Smooth muscle cell (in vitro differentiated cells): Measurements from ENCODE around the gene GLRX. TPM values are rescaled to one million over a fixed set of nuclear protein-coding genes. Genes with fewer than 3 reads are reported as not detected.

ENCODE experiments used
- DNase-seq: peaks from one replicate; lab custom pipeline; 2025; ENCODE audit not compliant: unreplicated experiment; lab: John Stamatoyannopoulos, UW
- H2AFZ ChIP-seq: fragments of 200-600 bp; sonication (generic); 2 replicates; pipeline ENCODE4 v1.6.0; 2016; ENCODE audit warnings: antibody characterized with exemption, low read depth, mild to moderate bottlenecking
- H3F3A ChIP-seq: fragments of 200-600 bp; sonication (generic); 2 replicates; pipeline ENCODE4 v1.6.0; 2017; ENCODE audit warnings: antibody characterized with exemption, low read depth
- H3K27ac ChIP-seq: fragments of 200-600 bp; sonication (generic); 2 replicates; pipeline ENCODE4 v1.5.1; 2016; ENCODE audit warnings: low read depth, mild to moderate bottlenecking
- H3K27me3 ChIP-seq: fragments of 200-600 bp; sonication (generic); 2 replicates; pipeline ENCODE4 v1.6.1; 2016; ENCODE audit warnings: low read depth, mild to moderate bottlenecking
- H3K36me3 ChIP-seq: fragments of 200-600 bp; sonication (generic); 2 replicates; pipeline ENCODE4 v1.5.1; 2016; ENCODE audit warnings: low read depth
- H3K4me1 ChIP-seq: fragments of 200-600 bp; sonication (generic); 2 replicates; pipeline ENCODE4 v1.5.1; 2016; ENCODE audit warnings: low read depth
- H3K4me2 ChIP-seq: fragments of 200-600 bp; sonication (generic); 2 replicates; pipeline ENCODE4 v1.6.0; 2016; ENCODE audit warnings: mild to moderate bottlenecking
- H3K4me3 ChIP-seq: fragments of 200-600 bp; sonication (generic); 2 replicates; pipeline ENCODE4 v1.5.1; 2016; ENCODE audit warnings: mild to moderate bottlenecking
- H3K79me2 ChIP-seq: fragments of 200-600 bp; sonication (generic); 2 replicates; pipeline ENCODE4 v1.6.0; 2016; ENCODE audit warnings: low read depth, mild to moderate bottlenecking
- H3K9ac ChIP-seq: fragments of 200-600 bp; sonication (generic); 2 replicates; pipeline ENCODE4 v1.6.0; 2016; ENCODE audit warnings: low read depth
- H3K9me3 ChIP-seq: fragments of 200-600 bp; sonication (generic); replicated peaks from 2 replicates; pipeline ENCODE4 v1.5.1; 2016; ENCODE audit warnings: low read depth
- H4K20me1 ChIP-seq: fragments of 200-600 bp; sonication (generic); 2 replicates; pipeline ENCODE4 v1.6.0; 2016; ENCODE audit warnings: low read depth
- CTCF ChIP-seq: fragments of 200-600 bp; sonication (generic); IDR thresholded peaks from 2 replicates; pipeline ENCODE4 v1.5.1; 2017; ENCODE audit warnings: borderline replicate concordance, mild to moderate bottlenecking, antibody characterized with exemption; ENCODE audit not compliant: insufficient read depth, poor library complexity, severe bottlenecking
- WGBS: methylation state at CpG from one replicate; pipeline ENCODE4 v1.1.7; 2016; ENCODE audit warnings: low lambda C conversion rate; 5-methylcytosine and 5-hydroxymethylcytosine counted together
- polyA plus RNA-seq: library from polyadenylated mRNA; unstranded; fragments of >200 nt; fragmentation: Nextera tagmentation; extraction: Ambion mirVana; gene quantifications from 2 replicates; pipeline ENCODE4 v1.2.1, GENCODE V29; 2016
- total RNA-seq: library from RNA; depleted of rRNA; stranded (reverse); fragments of >200 nt; gene quantifications from 2 replicates; pipeline ENCODE4 v1.2.3, GENCODE V29; 2014

The GLRX gene
- total and polyA plus RNA-seq, 2 experiments from 2014 or later: 50.8 to 95.7 TPM

GRCh38 chr5:95806687-95807086 lies 15.8 kb downstream of the GLRX start:
- H3F3A ChIP-seq: peaks cover 19% of the 10 kb centered on the region
- no peak overlapping the region for H3K27ac ChIP-seq
- no peaks in the 10 kb centered on the region for H3K27me3 ChIP-seq
- no peak overlapping the region for H2AFZ ChIP-seq
- no peak overlapping the region for H3K9ac ChIP-seq
- no peaks in the 10 kb centered on the region for H3K79me2 ChIP-seq
- no peaks in the 10 kb centered on the region for H4K20me1 ChIP-seq
- 94% methylated on average over 7 of the region's 7 CpGs for WGBS
- TF ChIP-seq CTCF: no peak
- H3K9me3 ChIP-seq: no peaks in the 10 kb centered on the region
- H3K4me2 ChIP-seq: no peak overlapping the region
- peaks cover 14% of the 10 kb centered on the region for H3K4me1 ChIP-seq
- DNase-seq: no peak
- H3K36me3 ChIP-seq: no peaks in the 10 kb centered on the region
- H3K4me3 ChIP-seq: no peak overlapping the region

- Histone ChIP-seq H2AFZ (no peak overlapping the region), H3K4me1 (no peaks in the 10 kb centered on the region), H3K4me2 (no peak overlapping the region), H3K9ac (no peak overlapping the region), H3K36me3 (no peaks in the 10 kb centered on the region), H3K9me3 (no peaks in the 10 kb centered on the region), H3K27ac (no peak overlapping the region), H3F3A (peaks cover 9% of the 10 kb centered on the region), H4K20me1 (no peaks in the 10 kb centered on the region), H3K79me2 (no peaks in the 10 kb centered on the region), H3K27me3 (no peaks in the 10 kb centered on the region), H3K4me3 (no peak overlapping the region)
- WGBS: 82% methylated on average over 6 of the region's 6 CpGs
- no peak for DNase-seq
- TF ChIP-seq CTCF: no peak
These were observed 17.6 kb downstream of the GLRX start for GRCh38 chr5:95804736-95805539.

GRCh38 chr5:95803271-95804148 lies 19.0 kb downstream of the GLRX start:
- Histone ChIP-seq H3F3A (peaks cover 4% of the 10 kb centered on the region), H3K4me3 (no peak overlapping the region), H3K27ac (no peak overlapping the region), H3K9me3 (no peaks in the 10 kb centered on the region), H3K4me2 (no peak overlapping the region), H3K27me3 (no peaks in the 10 kb centered on the region), H3K36me3 (no peaks in the 10 kb centered on the region), H3K4me1 (no peaks in the 10 kb centered on the region), H2AFZ (no peak overlapping the region), H3K79me2 (no peaks in the 10 kb centered on the region), H3K9ac (no peak overlapping the region), H4K20me1 (no peaks in the 10 kb centered on the region)
- DNase-seq: no peak
- no peak for TF ChIP-seq CTCF
- WGBS: 84% methylated on average over 6 of the region's 6 CpGs
